NCI-H460 (cell line): Measurements from ENCODE around the gene ZBTB33. TPM values are rescaled to one million over a fixed set of nuclear protein-coding genes. Genes with fewer than 3 reads are reported as not detected.
A peak's percentile ranks its signal among the peaks of the same experiment; 100 is the strongest.

ENCODE experiments used
- DNase-seq: peaks from one replicate; pipeline ENCODE4 v3.0.0-alpha.2; 2016; ENCODE audit warnings: low read depth; ENCODE audit errors: extremely low read depth
- polyA plus RNA-seq: library from polyadenylated mRNA; depleted of rRNA; stranded (reverse); fragments of >200 nt; gene quantifications from 2 replicates; pipeline ENCODE4 v1.2.3, GENCODE V29; 2014; cell fraction: nucleus; rRNA removed
- total RNA-seq: library from RNA; depleted of rRNA; stranded (reverse); fragments of >200 nt; shearing (Covaris generic); gene quantifications from 2 replicates; pipeline ENCODE4 v1.2.3, GENCODE V29; 2014; rRNA removed

Gene ZBTB33, protein sequence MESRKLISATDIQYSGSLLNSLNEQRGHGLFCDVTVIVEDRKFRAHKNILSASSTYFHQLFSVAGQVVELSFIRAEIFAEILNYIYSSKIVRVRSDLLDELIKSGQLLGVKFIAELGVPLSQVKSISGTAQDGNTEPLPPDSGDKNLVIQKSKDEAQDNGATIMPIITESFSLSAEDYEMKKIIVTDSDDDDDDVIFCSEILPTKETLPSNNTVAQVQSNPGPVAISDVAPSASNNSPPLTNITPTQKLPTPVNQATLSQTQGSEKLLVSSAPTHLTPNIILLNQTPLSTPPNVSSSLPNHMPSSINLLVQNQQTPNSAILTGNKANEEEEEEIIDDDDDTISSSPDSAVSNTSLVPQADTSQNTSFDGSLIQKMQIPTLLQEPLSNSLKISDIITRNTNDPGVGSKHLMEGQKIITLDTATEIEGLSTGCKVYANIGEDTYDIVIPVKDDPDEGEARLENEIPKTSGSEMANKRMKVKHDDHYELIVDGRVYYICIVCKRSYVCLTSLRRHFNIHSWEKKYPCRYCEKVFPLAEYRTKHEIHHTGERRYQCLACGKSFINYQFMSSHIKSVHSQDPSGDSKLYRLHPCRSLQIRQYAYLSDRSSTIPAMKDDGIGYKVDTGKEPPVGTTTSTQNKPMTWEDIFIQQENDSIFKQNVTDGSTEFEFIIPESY
- total RNA-seq = 21.9 and 24.4 TPM in 2 replicates
- 13.2 and 19.7 TPM in 2 replicates for polyA plus RNA-seq

DNA sequence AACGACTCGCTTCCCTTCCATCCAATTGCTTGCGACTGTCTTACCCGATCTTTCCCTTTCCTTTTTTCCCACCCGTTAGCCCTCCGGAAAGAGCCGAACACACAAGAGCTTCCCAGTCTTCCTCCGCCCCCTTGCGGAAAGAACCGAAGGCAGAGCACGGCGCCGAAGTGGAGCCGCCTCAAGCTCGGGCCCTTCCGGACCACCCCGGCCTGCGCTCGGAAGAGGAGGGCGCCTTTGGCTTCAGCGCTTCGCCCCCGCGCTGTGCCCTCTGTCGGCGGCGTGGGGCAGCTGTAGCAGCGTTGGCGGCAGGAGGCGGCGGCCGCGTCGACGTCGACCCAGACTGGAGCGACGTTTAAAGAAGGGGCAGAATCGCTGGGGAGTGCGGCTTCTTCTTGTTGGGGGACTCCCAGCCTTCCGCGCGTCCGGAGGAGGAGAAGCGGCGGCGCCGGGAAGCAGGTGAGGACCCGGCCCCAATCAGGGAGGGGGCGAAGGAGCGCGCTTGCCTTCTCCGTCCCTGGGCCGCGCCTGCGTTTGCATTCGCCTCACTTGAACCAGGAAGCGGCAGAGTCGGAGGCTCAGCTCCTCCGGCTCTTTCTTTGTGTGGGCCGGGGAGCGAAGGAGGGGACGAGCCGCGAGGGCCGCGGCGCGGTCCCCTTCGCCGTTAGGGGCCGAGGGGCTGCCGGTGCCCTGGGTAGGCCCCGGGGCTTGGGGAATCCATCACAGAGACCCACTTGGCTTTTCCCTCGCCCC, at the start of gene ZBTB33:
TSS of gene ZBTB33 (plus strand) at position 291 of the 750 bp plus-strand sequence. CDS start 2,604 bp downstream, outside the sequence.
- DNase-seq = peak; percentile 95

DNA sequence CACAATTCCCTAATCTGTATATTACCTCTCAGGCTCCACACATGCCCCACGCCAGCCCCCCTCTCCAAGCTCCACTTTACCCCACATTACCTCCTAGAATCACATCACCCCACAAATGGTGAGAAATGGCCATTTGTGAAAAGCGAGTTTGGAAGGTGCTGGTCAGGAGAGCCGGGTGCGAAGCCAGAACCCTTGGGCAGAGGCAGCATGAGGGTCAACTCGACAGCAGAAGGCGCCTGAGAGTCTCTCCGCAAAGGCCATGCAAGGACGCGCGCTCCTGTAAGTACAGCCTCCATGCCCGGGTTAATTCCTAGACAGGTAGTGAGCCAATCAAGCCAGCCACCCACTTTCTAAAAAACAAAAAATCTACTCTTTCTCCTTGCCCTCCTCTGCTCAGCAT, 49.8 kb upstream of the ZBTB33 start:
- no peak for DNase-seq

GRCh38 chrX:120205816-120206753, 44.5 kb upstream of the ZBTB33 start:
- no peak for DNase-seq

DNA sequence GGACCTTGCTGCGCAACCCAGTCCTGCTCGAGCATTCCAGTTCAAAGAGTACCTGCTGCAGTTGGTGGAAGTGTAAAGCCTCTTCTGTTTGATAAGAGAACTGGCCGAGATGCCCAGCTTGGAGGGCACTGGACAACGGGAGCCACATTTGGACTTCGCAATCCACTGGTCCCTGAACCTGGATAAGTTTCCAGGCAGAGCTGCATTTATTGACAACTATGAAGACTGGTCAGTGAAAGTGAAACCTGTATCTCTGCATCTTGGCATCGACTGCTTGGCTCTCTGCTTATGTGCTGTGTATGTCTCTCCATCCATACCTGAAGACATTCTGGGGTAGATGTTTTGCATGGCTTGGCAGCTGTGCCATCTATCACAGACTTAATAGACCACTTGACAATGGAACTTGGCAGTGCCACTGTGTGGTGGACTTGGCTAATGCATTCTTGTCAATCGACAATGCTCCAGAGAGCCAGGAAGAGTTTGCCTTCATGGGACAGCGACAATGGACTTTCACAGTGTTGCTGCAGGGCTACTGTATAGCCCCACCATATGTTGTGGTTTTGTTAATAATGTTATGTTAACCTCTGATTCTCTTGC, 43.5 kb upstream of the ZBTB33 start:
- no peak for DNase-seq

- DNase-seq = peak; percentile 53
Measured at GRCh38 chrX:120213438-120214265, 37.0 kb upstream of the ZBTB33 start.

DNA sequence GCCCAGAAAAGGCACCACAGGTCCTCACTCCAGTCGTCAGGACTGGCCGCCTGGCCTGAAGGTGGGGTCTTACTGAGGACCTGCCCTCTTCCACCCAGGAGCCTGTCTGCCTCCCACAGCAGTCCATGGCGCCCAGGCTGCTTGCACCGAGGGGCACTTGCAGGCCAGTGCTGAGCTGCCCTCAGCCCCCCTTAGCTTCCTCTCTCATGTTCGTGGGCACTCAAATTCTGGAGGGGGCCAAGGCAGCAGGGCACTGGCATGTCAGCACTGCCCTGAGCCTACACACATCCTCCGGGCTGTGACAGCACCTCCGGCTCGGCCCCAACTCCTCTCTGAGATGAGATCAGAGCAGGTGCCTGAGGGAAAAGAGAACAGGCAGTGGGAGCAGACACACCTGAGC, 27.2 kb upstream of the ZBTB33 start:
- DNase-seq = no peak

- DNase-seq = no peak
Measured at GRCh38 chrX:120224388-120224787, 26.2 kb upstream of the ZBTB33 start.

DNA sequence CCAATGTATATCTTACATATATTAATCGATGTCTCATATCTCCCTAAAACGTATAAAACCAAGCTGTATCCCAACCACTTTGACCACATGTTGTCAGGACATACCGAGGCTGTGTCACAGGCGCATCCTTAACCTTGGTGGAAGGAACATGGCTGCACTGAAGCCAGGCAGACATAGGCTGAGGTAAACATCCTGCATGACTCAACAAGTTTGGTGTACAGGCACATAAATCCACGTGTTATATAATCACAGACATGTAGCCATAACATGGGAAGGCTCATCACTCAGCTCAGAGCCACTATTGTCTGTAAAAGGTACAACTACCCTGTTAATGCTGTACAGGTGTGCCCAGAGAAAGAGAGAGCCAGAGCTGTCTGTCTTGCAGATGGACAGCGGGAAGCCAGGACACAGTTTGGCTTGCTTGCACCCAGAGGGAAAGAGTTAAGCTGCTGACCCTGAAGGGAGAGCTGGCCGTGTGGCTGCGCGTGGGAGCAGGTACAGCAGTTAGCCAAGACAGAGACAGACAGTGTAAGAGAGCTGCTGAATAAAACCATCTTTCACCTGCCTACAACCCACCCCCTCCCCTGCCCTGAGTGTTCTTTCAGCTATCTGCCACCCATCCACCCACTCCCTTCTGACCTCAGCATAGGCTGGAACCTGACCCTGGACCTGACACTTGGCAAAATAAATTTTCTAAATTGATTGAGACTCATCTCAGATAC, 22.3 kb upstream of the ZBTB33 start:
- DNase-seq = no peak

- DNase-seq = no peak
Measured at GRCh38 chrX:120235284-120235683, 15.3 kb upstream of the ZBTB33 start.

DNA sequence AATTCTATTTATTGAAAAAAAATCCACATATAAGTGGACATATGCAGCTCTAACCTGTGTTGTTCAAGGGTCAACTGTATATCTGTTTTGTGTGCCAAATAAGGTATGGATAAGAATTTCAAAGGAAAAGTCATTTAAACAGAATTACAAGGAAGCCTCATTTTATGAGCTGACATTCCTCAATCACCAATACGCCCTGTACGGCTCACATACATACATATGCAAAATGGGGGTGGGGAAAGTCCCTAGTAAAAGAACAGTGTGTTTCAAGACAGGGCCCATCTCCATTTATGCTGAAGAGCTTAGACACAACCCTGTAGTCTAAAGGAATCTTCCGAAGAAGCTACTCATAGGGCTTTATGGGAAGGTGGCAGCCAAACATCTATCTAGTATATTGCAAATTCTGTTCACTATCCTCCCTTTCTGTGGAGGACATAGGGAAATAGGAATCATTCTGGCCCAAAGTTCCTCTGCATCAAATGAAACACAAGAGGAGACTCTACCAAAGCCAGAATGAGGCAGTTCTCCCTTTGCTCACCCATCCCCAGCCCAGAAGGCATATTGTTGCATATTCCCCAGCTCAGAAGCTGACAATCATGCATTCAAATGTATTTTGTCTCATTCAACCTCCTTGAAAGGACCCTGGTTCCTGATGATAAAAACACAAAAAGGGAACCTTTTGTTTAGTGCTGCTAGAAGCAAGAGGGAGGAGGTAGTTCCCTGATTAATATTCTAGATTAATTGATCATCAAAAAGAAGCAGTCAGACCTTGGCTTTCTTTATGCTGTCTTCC, 13.7 kb upstream of the ZBTB33 start:
- no peak for DNase-seq

- no peak for DNase-seq
Measured at GRCh38 chrX:120238933-120239332, 11.7 kb upstream of the ZBTB33 start.

DNA sequence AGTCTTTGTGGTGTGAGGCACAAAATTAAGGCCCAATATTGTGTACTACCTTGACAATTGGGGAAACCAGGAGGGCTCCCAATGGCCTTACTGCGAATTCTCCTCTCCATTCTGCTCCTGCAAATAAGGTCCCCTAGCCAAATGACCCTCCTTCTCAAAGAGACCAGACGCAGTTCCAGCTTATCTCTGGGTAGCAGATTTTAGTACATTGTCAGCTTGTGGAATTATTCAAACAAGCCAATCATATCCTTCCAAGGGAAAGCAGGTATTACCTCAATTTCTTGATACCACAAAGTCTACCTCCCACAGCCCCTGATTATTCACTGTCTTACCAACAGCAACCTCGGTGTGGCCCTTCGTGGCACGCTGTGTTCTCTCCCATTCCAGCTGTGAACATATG, 7.8 kb upstream of the ZBTB33 start:
- DNase-seq = no peak

DNA sequence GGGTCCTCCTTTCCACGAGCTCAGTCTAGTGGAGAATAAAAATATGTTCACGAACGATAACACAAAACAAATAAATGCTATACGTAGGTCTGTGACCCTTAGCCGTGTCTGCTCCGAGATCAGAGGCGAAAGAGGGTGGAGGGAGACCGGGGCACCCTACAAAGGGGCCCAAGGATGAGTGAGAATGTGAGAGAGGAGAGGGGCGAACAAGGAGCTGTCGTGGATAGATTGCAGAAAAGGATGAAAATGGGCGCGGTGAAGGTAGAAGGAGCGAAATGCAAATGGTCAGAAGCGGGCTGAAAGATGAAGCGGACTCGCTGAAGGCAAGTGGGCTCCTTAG, 6.2 kb upstream of the ZBTB33 start:
- no peak for DNase-seq

DNA sequence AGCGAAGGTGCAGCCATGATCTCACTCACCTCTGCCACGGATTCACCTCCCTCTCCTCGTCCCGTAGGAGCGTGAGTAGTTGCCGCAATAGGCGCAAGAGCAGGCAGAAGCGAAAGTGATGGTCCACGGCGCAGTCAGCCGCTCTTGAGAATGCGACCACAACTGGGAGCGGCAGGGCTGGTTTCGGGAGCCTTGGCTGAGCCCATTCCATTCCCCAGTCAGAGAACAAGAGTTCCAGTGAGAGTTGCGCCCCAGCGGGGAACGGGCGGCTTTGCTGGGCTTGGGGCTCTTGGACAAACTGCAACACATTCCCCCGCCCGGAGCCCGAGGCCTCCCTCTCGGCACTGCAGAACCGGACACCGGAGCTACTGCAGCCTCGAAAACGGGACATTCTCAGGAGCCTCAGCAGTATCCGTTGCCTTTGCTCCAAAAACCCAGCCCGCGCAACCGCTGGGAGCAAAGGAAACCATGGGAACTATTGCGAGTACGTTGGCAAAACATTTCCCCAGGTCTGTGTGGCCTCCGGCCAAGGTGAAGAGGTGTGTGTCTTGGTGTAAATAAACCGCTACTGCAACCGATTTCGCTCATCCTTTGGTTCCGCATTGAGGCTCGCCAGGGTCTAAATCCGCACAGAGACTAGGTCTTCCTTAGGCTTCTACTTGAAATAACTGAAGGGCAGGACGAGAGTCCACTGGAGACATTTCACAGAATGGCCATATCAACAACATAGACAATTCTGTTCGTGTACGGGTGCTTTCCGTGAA, 5.7 kb upstream of the ZBTB33 start:
- DNase-seq = peak; percentile 81

DNA sequence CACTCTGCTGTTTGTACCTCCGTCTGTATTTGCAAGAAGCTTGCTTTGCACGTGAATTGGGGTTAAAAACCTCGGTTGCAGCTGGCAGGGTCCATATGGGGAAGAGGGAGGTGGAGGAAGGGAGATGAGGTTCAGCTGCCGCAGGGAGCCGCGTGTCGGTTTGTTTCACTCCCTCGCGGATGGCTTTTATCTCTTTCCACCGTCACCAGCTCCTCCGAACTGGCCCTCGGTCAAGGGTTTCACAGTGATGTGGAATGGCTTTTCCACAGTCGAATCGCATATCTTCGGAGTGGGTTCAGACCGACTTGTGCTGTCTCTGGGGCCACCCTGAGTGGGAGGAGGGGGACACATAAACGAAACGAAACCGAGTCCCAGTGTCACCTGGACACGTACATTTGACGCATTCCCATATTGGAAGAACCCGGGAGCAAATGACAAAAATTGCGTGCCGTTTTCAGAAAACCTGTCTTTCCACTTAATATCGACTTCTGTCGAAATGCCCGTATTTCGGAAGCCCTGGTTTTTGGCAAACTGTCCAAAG, 929 bp downstream of the ZBTB33 start:
- no peak for DNase-seq

DNA sequence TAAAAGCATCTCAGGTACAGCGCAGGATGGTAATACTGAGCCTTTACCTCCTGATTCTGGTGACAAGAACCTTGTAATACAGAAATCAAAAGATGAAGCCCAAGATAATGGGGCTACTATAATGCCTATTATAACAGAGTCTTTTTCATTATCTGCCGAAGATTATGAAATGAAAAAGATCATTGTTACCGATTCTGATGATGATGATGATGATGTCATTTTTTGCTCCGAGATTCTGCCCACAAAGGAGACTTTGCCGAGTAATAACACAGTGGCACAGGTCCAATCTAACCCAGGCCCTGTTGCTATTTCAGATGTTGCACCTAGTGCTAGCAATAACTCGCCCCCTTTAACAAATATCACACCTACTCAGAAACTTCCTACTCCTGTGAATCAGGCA, 3.2 kb downstream of the ZBTB33 start:
- no peak for DNase-seq

DNA sequence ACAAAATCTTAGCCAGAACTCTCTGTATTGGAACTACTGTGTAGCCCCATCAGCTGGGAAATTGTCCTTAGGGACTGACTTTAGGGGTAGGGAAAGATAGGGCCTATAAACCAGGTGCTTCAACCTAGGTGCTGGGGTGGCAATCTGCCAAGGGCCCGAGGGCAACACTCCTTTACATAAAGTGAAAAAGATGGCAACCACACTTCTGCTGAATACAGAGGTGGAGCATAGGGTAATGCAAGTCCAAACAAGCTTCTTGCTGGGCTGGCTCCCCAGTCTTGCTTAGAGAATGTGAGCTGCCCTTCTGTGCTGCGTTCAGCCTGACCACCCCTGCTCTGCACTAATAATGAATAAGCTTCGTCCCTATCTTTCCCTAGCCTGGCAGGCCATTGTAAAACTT, 9.8 kb downstream of the ZBTB33 start:
- DNase-seq = no peak
